ENCODE data around the gene ATG9B.
"Not testable (repeated sequence)": the region's sequence is repeated elsewhere in the genome, so short reads cannot be mapped to it uniquely, and the experiment has no call there.

DNA sequence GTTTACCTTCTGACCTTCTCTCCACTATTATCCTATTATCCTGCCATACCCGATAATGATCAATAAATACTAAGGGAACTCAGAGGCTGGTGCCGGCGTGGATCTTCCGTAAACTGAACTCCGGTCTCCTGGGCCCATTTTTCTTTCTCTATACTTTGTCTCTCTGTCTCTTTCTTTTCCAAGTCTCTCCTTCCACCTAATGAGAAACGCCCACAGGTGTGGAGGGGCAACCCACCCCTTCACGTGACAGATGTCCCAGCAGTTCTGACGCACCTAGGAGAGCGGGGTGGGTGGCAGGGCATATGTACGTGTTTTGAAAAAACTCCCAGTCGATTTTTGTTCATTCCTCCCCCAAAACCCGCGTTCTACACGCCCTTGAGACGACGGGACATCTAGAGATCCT is 3.4 kb upstream of the ATG9B start:
- not testable (repeated sequence) for TF ChIP-seq PPARD (CRISPR knock-in tag; IDR thresholded peaks at IDR 0.05); POLR2AphosphoS5 (IDR thresholded peaks at IDR 0.05; ENCODE audit: control insufficient read depth, insufficient read depth, low read depth, low read length)
- TF ChIP-seq, protein P1, sequence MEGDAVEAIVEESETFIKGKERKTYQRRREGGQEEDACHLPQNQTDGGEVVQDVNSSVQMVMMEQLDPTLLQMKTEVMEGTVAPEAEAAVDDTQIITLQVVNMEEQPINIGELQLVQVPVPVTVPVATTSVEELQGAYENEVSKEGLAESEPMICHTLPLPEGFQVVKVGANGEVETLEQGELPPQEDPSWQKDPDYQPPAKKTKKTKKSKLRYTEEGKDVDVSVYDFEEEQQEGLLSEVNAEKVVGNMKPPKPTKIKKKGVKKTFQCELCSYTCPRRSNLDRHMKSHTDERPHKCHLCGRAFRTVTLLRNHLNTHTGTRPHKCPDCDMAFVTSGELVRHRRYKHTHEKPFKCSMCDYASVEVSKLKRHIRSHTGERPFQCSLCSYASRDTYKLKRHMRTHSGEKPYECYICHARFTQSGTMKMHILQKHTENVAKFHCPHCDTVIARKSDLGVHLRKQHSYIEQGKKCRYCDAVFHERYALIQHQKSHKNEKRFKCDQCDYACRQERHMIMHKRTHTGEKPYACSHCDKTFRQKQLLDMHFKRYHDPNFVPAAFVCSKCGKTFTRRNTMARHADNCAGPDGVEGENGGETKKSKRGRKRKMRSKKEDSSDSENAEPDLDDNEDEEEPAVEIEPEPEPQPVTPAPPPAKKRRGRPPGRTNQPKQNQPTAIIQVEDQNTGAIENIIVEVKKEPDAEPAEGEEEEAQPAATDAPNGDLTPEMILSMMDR (IDR thresholded peaks at IDR 0.05 in 2 of 3, conservative IDR thresholded peaks at IDR 0.05 in 1 of 3; ENCODE audit: insufficient read depth in 2 of 3, low read depth in 1 of 3, low read length in 3 of 3) = not testable (repeated sequence)
